SK-N-SH (cell line): ENCODE measurements around the gene ACTN3. TPM values are rescaled to one million over a fixed set of nuclear protein-coding genes. Genes with fewer than 3 reads are reported as not detected.

Source experiments
- CTCF ChIA-PET: fragments of 300-600, 350-600 bp; formaldehyde crosslinking; extraction: SDS; loops from one replicate; lab custom pipeline; 2021; lab: Yijun Ruan, JAX
- POLR2A ChIA-PET: fragments of 350-600 bp; sonication (Branson Sonifier 250); formaldehyde crosslinking; extraction: SDS; loops from one replicate; lab custom pipeline; 2020; ENCODE audit warnings: antibody characterized with exemption, inconsistent platforms; lab: Yijun Ruan, JAX
- DNase-seq: peaks from one replicate; pipeline ENCODE4 v3.0.0; 2012
- H2AFZ ChIP-seq: fragments of 200-600 bp; sonication (generic); 2 replicates; pipeline ENCODE4 v1.8.1; 2016; ENCODE audit warnings: antibody characterized with exemption, mild to moderate bottlenecking, low read depth
- H3F3A ChIP-seq: fragments of 200-600 bp; sonication (generic); replicated peaks from 2 replicates; pipeline ENCODE3; 2016; ENCODE audit warnings: antibody characterized with exemption, mild to moderate bottlenecking; ENCODE audit not compliant: insufficient read depth
- H3K27ac ChIP-seq, 2 experiments: fragments of 200-500 bp in 1 of 2; fragments of 200-600 bp in 1 of 2; sonication (Bioruptor generic) in 1 of 2; sonication (generic), shearing (Covaris generic) in 1 of 2; 2 replicates each; pipeline versions ENCODE4 v1.5.1 to v1.6.1; 2014 to 2016; ENCODE audit warnings: low read depth in 2 of 2, inconsistent platforms in 1 of 2, low read length in 1 of 2, mild to moderate bottlenecking in 1 of 2, mixed read lengths in 1 of 2
- H3K27me3 ChIP-seq: fragments of 200-600 bp; sonication (generic), shearing (Covaris generic); 2 replicates; pipeline ENCODE4 v1.6.1; 2016; ENCODE audit warnings: mixed run types; ENCODE audit not compliant: insufficient read depth
- H3K36me3 ChIP-seq, 2 experiments: fragments of 200-500 bp in 1 of 2; fragments of 200-600 bp in 1 of 2; sonication (Bioruptor generic) in 1 of 2; sonication (generic) in 1 of 2; replicated peaks in 1 of 2; 2 replicates each; pipeline versions ENCODE3 to v1.5.1; 2014 to 2016; ENCODE audit warnings: low read length in 1 of 2, mild to moderate bottlenecking in 1 of 2; ENCODE audit not compliant: insufficient read depth in 2 of 2, control insufficient read depth in 1 of 2
- H3K4me1 ChIP-seq, 2 experiments: fragments of 200-500 bp in 1 of 2; fragments of 200-600 bp in 1 of 2; sonication (Bioruptor generic) in 1 of 2; sonication (generic), shearing (Covaris generic) in 1 of 2; 2 replicates each; pipeline versions ENCODE4 v1.5.1 to v1.6.1; 2014 to 2016; ENCODE audit warnings: low read depth in 1 of 2, low read length in 1 of 2, mixed run types in 1 of 2; ENCODE audit not compliant: insufficient read depth in 2 of 2, control insufficient read depth in 1 of 2
- H3K4me2 ChIP-seq: fragments of 200-600 bp; sonication (generic), shearing (Covaris generic); 2 replicates; pipeline ENCODE4 v1.6.1; 2017; ENCODE audit warnings: mixed run types
- H3K4me3 ChIP-seq, 2 experiments: fragments of 200-500 bp in 1 of 2; fragments of 200-600 bp in 1 of 2; sonication (Bioruptor generic) in 1 of 2; sonication (generic), shearing (Covaris generic) in 1 of 2; 2 replicates each; pipeline versions ENCODE4 v1.5.1 to v1.8.1; 2014 to 2016; ENCODE audit warnings: low read depth in 2 of 2, inconsistent platforms in 1 of 2, low read length in 1 of 2, mild to moderate bottlenecking in 1 of 2, mixed read lengths in 1 of 2, moderate library complexity in 1 of 2
- H3K79me2 ChIP-seq: fragments of 200-600 bp; sonication (generic); 2 replicates; pipeline ENCODE4 v1.8.1; 2017; ENCODE audit warnings: mild to moderate bottlenecking; ENCODE audit not compliant: insufficient read depth
- H3K9ac ChIP-seq: fragments of 200-600 bp; sonication (generic); 2 replicates; pipeline ENCODE4 v1.6.1; 2017; ENCODE audit warnings: mixed run types
- H3K9me2 ChIP-seq: fragments of 200-600 bp; sonication (generic); 2 replicates; pipeline ENCODE4 v1.6.1; 2017; ENCODE audit warnings: mixed run types
- H3K9me3 ChIP-seq: fragments of 200-600 bp; sonication (generic); 2 replicates; pipeline ENCODE4 v1.6.1; 2017; ENCODE audit warnings: mixed run types, mild to moderate bottlenecking, moderate library complexity
- H4K20me1 ChIP-seq: fragments of 200-600 bp; sonication (generic); 2 replicates; pipeline ENCODE4 v1.6.1; 2017; ENCODE audit warnings: mild to moderate bottlenecking, mixed run types; ENCODE audit not compliant: insufficient read depth
- ELF1 ChIP-seq: IDR thresholded peaks from 2 replicates; pipeline ENCODE4 v1.4.0; 2012
- FOXJ3 ChIP-seq: sonication (generic); formaldehyde crosslinking; IDR thresholded peaks from 2 replicates; pipeline ENCODE4 v1.5.1; 2020; ENCODE audit warnings: mild to moderate bottlenecking, missing genetic modification reagents
- GABPA ChIP-seq: IDR thresholded peaks from 2 replicates; pipeline ENCODE4 v1.4.0; 2012; ENCODE audit warnings: low read depth, mild to moderate bottlenecking
- MEF2A ChIP-seq: IDR thresholded peaks from 2 replicates; pipeline ENCODE4 v1.4.0; 2012; ENCODE audit warnings: low read depth, borderline replicate concordance
- NFIC ChIP-seq: IDR thresholded peaks from 2 replicates; pipeline ENCODE4 v1.4.0; 2012; ENCODE audit warnings: borderline replicate concordance
- NRF1 ChIP-seq: IDR thresholded peaks from 2 replicates; pipeline ENCODE4 v1.6.1; 2012; ENCODE audit warnings: low read depth, mild to moderate bottlenecking, low read length
- POLR2AphosphoS5 ChIP-seq: IDR thresholded peaks from 2 replicates; pipeline ENCODE4 v1.6.1; 2012; ENCODE audit warnings: low read depth, low read length
- RXRA ChIP-seq: IDR thresholded peaks from 2 replicates; pipeline ENCODE4 v1.4.0; 2012; ENCODE audit warnings: low read depth, mild to moderate bottlenecking, borderline replicate concordance
- SMC3 ChIP-seq: IDR thresholded peaks from 2 replicates; pipeline ENCODE4 v1.6.1; 2012; ENCODE audit warnings: low read depth, low read length, improper control_type of control experiment
- TEAD4 ChIP-seq: IDR thresholded peaks from 2 replicates; pipeline ENCODE4 v1.4.0; 2012; ENCODE audit warnings: mild to moderate bottlenecking, borderline replicate concordance; ENCODE audit not compliant: insufficient read depth
- USF1 ChIP-seq: IDR thresholded peaks from 2 replicates; pipeline ENCODE4 v1.4.0; 2012; ENCODE audit warnings: low read depth, borderline replicate concordance
- YY1 ChIP-seq: IDR thresholded peaks from 2 replicates; pipeline ENCODE4 v1.4.0; 2012; ENCODE audit warnings: low read depth, mild to moderate bottlenecking
- ZBTB33 ChIP-seq: IDR thresholded peaks from 2 replicates; pipeline ENCODE4 v1.4.0; 2012; ENCODE audit warnings: low read depth, borderline replicate concordance
- WGBS: methylation state at CpG from one replicate; pipeline ENCODE4 v1.1.6; 2017; ENCODE audit warnings: low lambda C conversion rate; 5-methylcytosine and 5-hydroxymethylcytosine counted together
- polyA plus RNA-seq, 3 experiments: library from polyadenylated mRNA; depleted of rRNA; stranded (reverse); fragments of >200 nt; gene quantifications; 2 replicates each; pipeline ENCODE4 v1.2.3, GENCODE V29; 2012
- TF ChIP-seq, protein P1 (sequence below): IDR thresholded peaks from 2 replicates; pipeline ENCODE4 v1.4.0; 2012; ENCODE audit warnings: low read depth

ACTN3 gene
- polyA plus RNA-seq, 1 of the 3 experiments (the other 2 are of a cell fraction), result 0.02 TPM

GRCh38 chr11:66557733-66558326 lies 11.1 kb downstream of the ACTN3 start:
- Histone ChIP-seq H3K27me3 (no peaks in the 10 kb centered on the region), H2AFZ (no peak overlapping the region), H3K9me2 (no peaks in the 10 kb centered on the region), H3K9ac (no peak overlapping the region), H3K27ac (no peak overlapping the region), H3K4me1 (no peaks in the 10 kb centered on the region; a peak in 1 of 4 replicates), H4K20me1 (no peaks in the 10 kb centered on the region), H3K9me3 (no peaks in the 10 kb centered on the region), H3K4me2 (no peak overlapping the region), H3F3A (no peaks in the 10 kb centered on the region), H3K36me3 (no peaks in the 10 kb centered on the region), H3K79me2 (no peaks in the 10 kb centered on the region), H3K4me3 (no peak overlapping the region)
- 86% methylated on average over 8 of the region's 24 CpGs for WGBS
- ChIA-PET POLR2A (no interaction called here), CTCF (interaction anchor here (1.2 kb wide), 1 partner anchor 9 kb away, joined by 3 read pairs; no protein-coding TSS in a partner anchor)
- DNase-seq, result no peak
- TF ChIP-seq ELF1 (no peak), SMC3 (no peak), YY1 (no peak)

DNA sequence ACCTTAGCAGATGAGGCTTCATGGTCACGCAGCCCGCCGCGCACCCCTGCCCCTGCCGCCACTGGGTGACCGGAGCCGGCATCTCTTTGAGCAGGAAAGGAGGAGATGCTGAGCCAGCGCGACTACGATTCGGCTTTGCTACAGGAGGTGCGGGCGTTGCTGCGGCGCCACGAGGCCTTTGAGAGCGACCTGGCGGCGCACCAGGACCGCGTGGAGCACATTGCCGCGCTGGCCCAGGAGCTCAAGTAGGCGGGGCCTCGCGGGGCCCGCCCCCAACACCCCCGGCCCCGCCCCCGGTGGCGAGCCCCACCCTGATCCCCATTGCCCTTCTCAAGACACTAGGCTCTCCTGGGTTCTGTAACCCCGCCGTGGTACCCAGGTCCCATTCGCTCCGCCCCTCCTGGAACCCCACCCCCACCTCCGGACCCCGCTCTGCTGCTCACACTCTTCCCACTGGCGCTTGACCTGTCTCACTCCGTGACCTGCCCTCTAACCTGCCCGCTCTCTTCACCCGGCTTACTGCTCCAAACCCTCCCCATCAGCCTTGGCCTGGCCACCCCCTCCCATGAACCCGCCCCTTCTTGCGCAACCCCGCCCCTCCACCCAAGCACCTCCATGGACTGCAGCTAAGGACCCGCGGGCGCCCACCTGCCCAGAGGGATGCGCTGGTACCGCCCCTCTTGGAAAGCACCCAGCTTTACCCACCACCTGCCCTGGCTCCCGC lies 12.6 kb downstream of the ACTN3 start:
- Histone ChIP-seq H3K27ac (no peak overlapping the region), H3K9me3 (no peaks in the 10 kb centered on the region), H3K27me3 (no peaks in the 10 kb centered on the region), H3K4me1 (no peaks in the 10 kb centered on the region; a peak in 1 of 4 replicates), H3F3A (no peaks in the 10 kb centered on the region), H3K36me3 (no peaks in the 10 kb centered on the region), H3K4me2 (no peak overlapping the region), H4K20me1 (no peaks in the 10 kb centered on the region), H3K79me2 (no peaks in the 10 kb centered on the region), H3K9ac (no peak overlapping the region), H2AFZ (no peak overlapping the region), H3K4me3 (no peak overlapping the region), H3K9me2 (no peaks in the 10 kb centered on the region)
- ChIA-PET POLR2A (interaction anchor here (0.6 to 1.4 kb wide), 2 partner anchors 14 to 19 kb away, joined by 3 to 4 read pairs; partner anchors contain the start of gene ZDHHC24), CTCF (interaction anchor here (1.0 kb wide), 1 partner anchor 118 kb away, joined by 3 read pairs; the partner anchor contains the start of gene RBM4B)
- 70% methylated on average over 48 of the region's 50 CpGs for WGBS
- TF ChIP-seq ZBTB33 (no peak), NFIC (no peak), FOXJ3 (CRISPR knock-in tag) (no peak), USF1 (no peak), RXRA (no peak), NRF1 (no peak), GABPA (no peak), TEAD4 (no peak), YY1 (no peak), MEF2A (no peak), POLR2AphosphoS5 (no peak)
- TF ChIP-seq, protein P1, sequence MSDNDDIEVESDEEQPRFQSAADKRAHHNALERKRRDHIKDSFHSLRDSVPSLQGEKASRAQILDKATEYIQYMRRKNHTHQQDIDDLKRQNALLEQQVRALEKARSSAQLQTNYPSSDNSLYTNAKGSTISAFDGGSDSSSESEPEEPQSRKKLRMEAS, result no peak
- DNase-seq, result peak; percentile 65
